Measurements from ENCODE around the gene ST14.

DNA sequence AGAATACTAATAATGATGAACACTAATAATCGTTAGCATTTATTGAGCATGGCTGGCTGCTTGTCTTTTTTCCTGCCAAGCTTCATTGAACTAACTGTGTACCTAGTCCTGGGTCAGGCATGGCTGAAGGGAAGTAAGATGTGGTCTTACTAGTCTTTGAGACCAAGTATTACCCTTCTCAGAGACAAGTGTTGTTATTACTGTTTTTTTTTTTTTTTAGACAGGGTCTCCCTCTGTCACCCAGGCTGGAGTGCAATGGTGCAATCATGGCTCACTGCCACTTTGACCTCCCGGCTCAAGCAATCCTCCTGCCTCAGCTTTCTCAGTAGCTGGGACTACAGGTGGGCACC is 4.6 kb downstream of the ST14 start:
- TF ChIP-seq POLR2A (IDR thresholded peaks at IDR 0.05), result no peak
- TF ChIP-seq, protein P1, sequence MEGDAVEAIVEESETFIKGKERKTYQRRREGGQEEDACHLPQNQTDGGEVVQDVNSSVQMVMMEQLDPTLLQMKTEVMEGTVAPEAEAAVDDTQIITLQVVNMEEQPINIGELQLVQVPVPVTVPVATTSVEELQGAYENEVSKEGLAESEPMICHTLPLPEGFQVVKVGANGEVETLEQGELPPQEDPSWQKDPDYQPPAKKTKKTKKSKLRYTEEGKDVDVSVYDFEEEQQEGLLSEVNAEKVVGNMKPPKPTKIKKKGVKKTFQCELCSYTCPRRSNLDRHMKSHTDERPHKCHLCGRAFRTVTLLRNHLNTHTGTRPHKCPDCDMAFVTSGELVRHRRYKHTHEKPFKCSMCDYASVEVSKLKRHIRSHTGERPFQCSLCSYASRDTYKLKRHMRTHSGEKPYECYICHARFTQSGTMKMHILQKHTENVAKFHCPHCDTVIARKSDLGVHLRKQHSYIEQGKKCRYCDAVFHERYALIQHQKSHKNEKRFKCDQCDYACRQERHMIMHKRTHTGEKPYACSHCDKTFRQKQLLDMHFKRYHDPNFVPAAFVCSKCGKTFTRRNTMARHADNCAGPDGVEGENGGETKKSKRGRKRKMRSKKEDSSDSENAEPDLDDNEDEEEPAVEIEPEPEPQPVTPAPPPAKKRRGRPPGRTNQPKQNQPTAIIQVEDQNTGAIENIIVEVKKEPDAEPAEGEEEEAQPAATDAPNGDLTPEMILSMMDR (IDR thresholded peaks at IDR 0.05), result no peak

Measured in Peyer's patch (tissue), 4 donors.